B cell (primary cell): ENCODE results near the gene SOX9. TPM values are rescaled to one million over a fixed set of nuclear protein-coding genes. Genes with fewer than 3 reads are reported as not detected.

ENCODE experiments used
- ATAC-seq: fragments of 200-7000 bp; cut with Tn5 transposase; one replicate; pipeline ENCODE4 v1.10.0; 2021; ENCODE audit warnings: low read depth, mild to moderate bottlenecking, moderate number of reproducible peaks, moderate library complexity
- CTCF ChIA-PET: fragments of 350-600 bp; sonication (Branson Sonifier 250); formaldehyde crosslinking; loops from one replicate; lab custom pipeline; 2021; ENCODE audit warnings: antibody characterized with exemption, inconsistent platforms; lab: Charles Lee
- POLR2A ChIA-PET: fragments of 350-600 bp; sonication (Branson Sonifier 250); formaldehyde crosslinking; loops from one replicate; lab custom pipeline; 2021; ENCODE audit warnings: antibody characterized with exemption; lab: Charles Lee
- DNase-seq: peaks from one replicate; pipeline ENCODE4 v3.0.0; 2013
- H2AFZ ChIP-seq: 2 replicates; pipeline ENCODE4 v1.6.1; 2012; ENCODE audit warnings: mild to moderate bottlenecking, low read depth, low read length; ENCODE audit not compliant: insufficient read depth, poor library complexity, severe bottlenecking
- H3K27ac ChIP-seq, 2 donors: 1 replicate in 1 of 2; 2 replicates in 1 of 2; pipeline ENCODE4 v1.5.1; 2012 to 2013; ENCODE audit warnings: low read length in 2 of 2, mild to moderate bottlenecking in 2 of 2, moderate library complexity in 1 of 2
- H3K27me3 ChIP-seq, 4 experiments: fragments of 200-600 bp in 1 of 4; sonication (generic) in 1 of 4; replicated peaks in 1 of 4; 1 replicate in 2 of 4; 2 replicates in 2 of 4; pipeline versions ENCODE4 v1.6.1 to v1.7.0; 2013 to 2016; ENCODE audit warnings: low read length in 3 of 4, mild to moderate bottlenecking in 2 of 4, mixed read lengths in 1 of 4, moderate library complexity in 1 of 4; ENCODE audit not compliant: insufficient read depth in 4 of 4, control insufficient read depth in 3 of 4; ENCODE audit errors: control extremely low read depth in 1 of 4
- H3K36me3 ChIP-seq, 2 experiments: replicated peaks in 1 of 2; 1 replicate in 1 of 2; 2 replicates in 1 of 2; pipeline versions ENCODE4 v1.6.1 to v1.7.1; 2013; ENCODE audit warnings: low read length in 1 of 2; ENCODE audit not compliant: insufficient read depth in 2 of 2, control insufficient read depth in 1 of 2; ENCODE audit errors: control extremely low read depth in 1 of 2, extremely low read depth in 1 of 2
- H3K4me1 ChIP-seq, 2 donors: fragments of 200-600 bp in 1 of 2; sonication (generic) in 1 of 2; 1 replicate in 1 of 2; 2 replicates in 1 of 2; pipeline versions ENCODE4 v1.5.1 to v1.6.1; 2013 to 2017; ENCODE audit warnings: low read length in 2 of 2; ENCODE audit not compliant: control insufficient read depth in 2 of 2, insufficient read depth in 2 of 2
- H3K4me2 ChIP-seq: replicated peaks from 2 replicates; pipeline ENCODE3; 2012; ENCODE audit warnings: mild to moderate bottlenecking, low read depth, low read length; ENCODE audit not compliant: poor library complexity, severe bottlenecking
- H3K4me3 ChIP-seq, 5 experiments: fragments of 200-600 bp in 1 of 5; sonication (generic) in 1 of 5; 1 replicate in 3 of 5; 2 replicates in 2 of 5; pipeline versions ENCODE4 v1.5.1 to v1.7.0; 2011 to 2016; ENCODE audit warnings: low read length in 4 of 5, mild to moderate bottlenecking in 4 of 5, low read depth in 2 of 5, control low read depth in 1 of 5, moderate library complexity in 1 of 5; ENCODE audit not compliant: insufficient read depth in 1 of 5; ENCODE audit errors: control extremely low read depth in 1 of 5, extremely low read depth in 1 of 5
- H3K79me2 ChIP-seq: fragments of 200-600 bp; sonication (generic); one replicate; pipeline ENCODE4 v1.6.0; 2016; ENCODE audit warnings: low read length; ENCODE audit not compliant: control insufficient read depth, insufficient read depth
- H3K9ac ChIP-seq: fragments of 200-600 bp; sonication (generic); 2 replicates; pipeline ENCODE4 v1.6.1; 2017; ENCODE audit warnings: mild to moderate bottlenecking, low read length, moderate library complexity
- H3K9me3 ChIP-seq, 3 donors: one replicate each; pipeline versions ENCODE4 v1.6.1 to v1.7.1; 2013; ENCODE audit warnings: low read length in 2 of 3; ENCODE audit not compliant: control insufficient read depth in 2 of 3, insufficient read depth in 1 of 3; ENCODE audit errors: control extremely low read depth in 1 of 3
- H4K20me1 ChIP-seq: 2 replicates; pipeline ENCODE4 v1.6.0; 2012; ENCODE audit warnings: mild to moderate bottlenecking, low read length; ENCODE audit not compliant: insufficient read depth, control insufficient read depth, poor library complexity, severe bottlenecking
- H3K27ac Mint-ChIP-seq: one replicate; pipeline ENCODE4 v1.8.0; 2021; ENCODE audit warnings: mixed read lengths
- H3K27me3 Mint-ChIP-seq: one replicate; pipeline ENCODE4 v1.8.0; 2021; ENCODE audit warnings: mixed read lengths
- H3K4me1 Mint-ChIP-seq: one replicate; pipeline ENCODE4 v1.8.0; 2021; ENCODE audit warnings: mixed read lengths
- H3K4me3 Mint-ChIP-seq: one replicate; pipeline ENCODE4 v1.8.0; 2021; ENCODE audit warnings: mixed read lengths
- H3K9me3 Mint-ChIP-seq: one replicate; pipeline ENCODE4 v1.8.0; 2022; ENCODE audit warnings: mixed read lengths; ENCODE audit not compliant: insufficient read depth
- EZH2 ChIP-seq: IDR thresholded peaks from 2 replicates; pipeline ENCODE4 v1.6.1; 2012; ENCODE audit warnings: borderline replicate concordance, low read depth, mild to moderate bottlenecking, moderate library complexity, low read length; ENCODE audit not compliant: insufficient read depth, poor library complexity, severe bottlenecking
- WGBS: methylation state at CpG from one replicate; pipeline ENCODE4 v1.1.5; 2013; ENCODE audit warnings: missing lambda C conversion rate; ENCODE audit not compliant: insufficient coverage; 5-methylcytosine and 5-hydroxymethylcytosine counted together
- intact Hi-C: fragments of 100-400 bp; cut with micrococcal nuclease; formaldehyde crosslinking; loops from one replicate; pipeline ENCODE4 v1.10.0; 2022
- polyA plus RNA-seq: library from polyadenylated mRNA; depleted of rRNA; stranded (reverse); fragments of >200 nt; gene quantifications from 2 replicates; pipeline ENCODE4 v1.2.3, GENCODE V29; 2012
- total RNA-seq, 2 donors: library from RNA; stranded (reverse); fragments of 120-200 nt in 1 of 2; gene quantifications; 1 replicate in 1 of 2; 2 replicates in 1 of 2; pipeline versions ENCODE4 v1.2.3 to v1.2.4, GENCODE V29; 2013 to 2022
- TF ChIP-seq, protein P1 (sequence below): fragments of 200-600 bp; IDR thresholded peaks from one replicate; pipeline ENCODE4 v1.8.0; 2022; ENCODE audit warnings: antibody characterized with exemption, mild to moderate bottlenecking

Gene SOX9
- total and polyA plus RNA-seq, 2 donors (not counting 1 experiment from before 2014, with no cell fraction given): 0.03 TPM; not detected in 1

DNA sequence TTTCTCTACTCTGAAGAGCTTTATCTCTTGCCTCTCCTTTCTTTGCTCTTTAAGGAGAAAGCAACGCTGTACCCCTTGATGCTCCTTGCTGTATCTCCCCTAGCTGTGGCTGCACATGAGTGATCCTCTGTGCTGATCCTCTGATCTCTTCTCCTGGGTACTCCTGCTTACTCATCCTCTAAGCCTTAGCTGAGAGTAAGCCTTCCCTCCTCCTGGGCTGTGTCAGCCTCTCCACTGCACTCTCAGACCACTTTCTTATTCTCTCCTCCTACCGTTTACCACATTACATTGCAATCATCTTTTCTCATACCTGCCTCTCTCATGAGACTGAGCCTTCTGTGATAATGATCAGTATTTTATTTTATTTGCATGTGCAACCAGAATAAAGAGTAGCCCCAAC is 25.1 kb downstream of the SOX9 start:
- no peaks in the 10 kb centered on the region for H3K36me3 ChIP-seq
- 100% methylated on average over 1 of the region's 2 CpGs for WGBS
- CTCF ChIA-PET: no interaction called here

DNA sequence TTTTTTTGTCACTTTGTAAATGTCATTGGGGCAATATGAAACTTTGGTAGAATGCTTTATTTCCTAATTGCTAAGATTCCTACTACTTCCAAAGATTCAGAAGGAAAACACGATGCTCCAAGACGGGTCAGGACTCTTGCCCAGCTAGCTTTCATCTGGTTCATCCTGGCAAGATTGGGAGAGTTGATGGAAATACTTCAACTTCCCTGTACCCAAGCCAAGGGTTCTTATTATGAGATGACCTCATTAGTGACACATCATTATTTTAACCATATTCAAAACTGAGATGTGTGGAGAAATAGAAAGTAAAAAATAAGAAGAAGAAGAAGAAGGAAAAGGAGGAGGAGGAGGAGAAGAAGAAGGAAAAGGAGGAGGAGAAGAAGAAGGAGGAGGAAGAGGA is 25.6 kb downstream of the SOX9 start:
- Histone ChIP-seq H4K20me1 (no peaks in the 10 kb centered on the region), H3K79me2 (no peaks in the 10 kb centered on the region), H3K36me3 (no peaks in the 10 kb centered on the region), H3K4me1 (no peaks in the 10 kb centered on the region), H3K27me3 (no peaks in the 10 kb centered on the region), H2AFZ (no peak overlapping the region), H3K9me3 (no peaks in the 10 kb centered on the region), H3K27ac (no peak overlapping the region), H3K4me2 (no peak overlapping the region), H3K9ac (no peak overlapping the region), H3K4me3 (no peak overlapping the region)
- TF ChIP-seq, protein P1, sequence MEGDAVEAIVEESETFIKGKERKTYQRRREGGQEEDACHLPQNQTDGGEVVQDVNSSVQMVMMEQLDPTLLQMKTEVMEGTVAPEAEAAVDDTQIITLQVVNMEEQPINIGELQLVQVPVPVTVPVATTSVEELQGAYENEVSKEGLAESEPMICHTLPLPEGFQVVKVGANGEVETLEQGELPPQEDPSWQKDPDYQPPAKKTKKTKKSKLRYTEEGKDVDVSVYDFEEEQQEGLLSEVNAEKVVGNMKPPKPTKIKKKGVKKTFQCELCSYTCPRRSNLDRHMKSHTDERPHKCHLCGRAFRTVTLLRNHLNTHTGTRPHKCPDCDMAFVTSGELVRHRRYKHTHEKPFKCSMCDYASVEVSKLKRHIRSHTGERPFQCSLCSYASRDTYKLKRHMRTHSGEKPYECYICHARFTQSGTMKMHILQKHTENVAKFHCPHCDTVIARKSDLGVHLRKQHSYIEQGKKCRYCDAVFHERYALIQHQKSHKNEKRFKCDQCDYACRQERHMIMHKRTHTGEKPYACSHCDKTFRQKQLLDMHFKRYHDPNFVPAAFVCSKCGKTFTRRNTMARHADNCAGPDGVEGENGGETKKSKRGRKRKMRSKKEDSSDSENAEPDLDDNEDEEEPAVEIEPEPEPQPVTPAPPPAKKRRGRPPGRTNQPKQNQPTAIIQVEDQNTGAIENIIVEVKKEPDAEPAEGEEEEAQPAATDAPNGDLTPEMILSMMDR: no peak
- no peak for TF ChIP-seq EZH2
- CTCF ChIA-PET: no interaction called here
- WGBS: 100% methylated on average over 1 of the region's 2 CpGs
- POLR2A ChIA-PET: no interaction called here
- Mint-ChIP-seq H3K4me1 (no peaks in the 10 kb centered on the region), H3K27ac (no peak overlapping the region), H3K4me3 (no peak overlapping the region), H3K27me3 (peaks cover 5% of the 10 kb centered on the region), H3K9me3 (peaks cover 3% of the 10 kb centered on the region)
- ATAC-seq (no peak), DNase-seq (no peak)
- intact Hi-C loops: no loop called here

More for the DNA sequence above, 25.1 kb downstream of the SOX9 start:
- H3K27ac Mint-ChIP-seq: no peak overlapping the region
- H3K27ac ChIP-seq: no peak overlapping the region
- H2AFZ ChIP-seq: no peak overlapping the region
- intact Hi-C loops: no loop called here
- H3K79me2 ChIP-seq: no peaks in the 10 kb centered on the region
- H3K4me3 ChIP-seq: no peak overlapping the region
- POLR2A ChIA-PET: no interaction called here
- peaks cover 3% of the 10 kb centered on the region for H3K27me3 Mint-ChIP-seq
- TF ChIP-seq, protein P1: no peak
- no peak for TF ChIP-seq EZH2
- DNase-seq (no peak), ATAC-seq (no peak)
- no peaks in the 10 kb centered on the region for H3K9me3 ChIP-seq
- peaks cover 3% of the 10 kb centered on the region for H3K9me3 Mint-ChIP-seq
- H3K4me2 ChIP-seq: no peak overlapping the region
- H3K4me1 ChIP-seq: no peaks in the 10 kb centered on the region
- no peak overlapping the region for H3K4me3 Mint-ChIP-seq
- H4K20me1 ChIP-seq: no peaks in the 10 kb centered on the region
- H3K27me3 ChIP-seq: no peaks in the 10 kb centered on the region
- no peaks in the 10 kb centered on the region for H3K4me1 Mint-ChIP-seq
- H3K9ac ChIP-seq: no peak overlapping the region
